H1 (cell line): ENCODE results near the gene CERCAM. TPM values are rescaled to one million over a fixed set of nuclear protein-coding genes. Genes with fewer than 3 reads are reported as not detected.
A peak's percentile ranks its signal among the peaks of the same experiment; 100 is the strongest.

Source experiments
- CTCF ChIA-PET: fragments of 300-600 bp; sonication (Branson Sonifier 250); formaldehyde crosslinking; loops from one replicate; lab custom pipeline; 2021; ENCODE audit not compliant: partially characterized antibody; lab: Charles Lee
- POLR2A ChIA-PET: fragments of 300-600 bp; sonication (Branson Sonifier 250); formaldehyde crosslinking; loops from one replicate; lab custom pipeline; 2021; ENCODE audit warnings: inconsistent platforms; ENCODE audit not compliant: partially characterized antibody; lab: Charles Lee
- DNase-seq, 2 experiments: peaks; one replicate each; pipeline versions ENCODE4 v3.0.0 to v3.0.0-alpha.2; 2010 to 2022; ENCODE audit warnings: low spot score in 2 of 2, low read depth in 1 of 2, mixed read lengths in 1 of 2
- FAIRE-seq: peaks from 2 replicates; lab custom pipeline; 2011; peaks lifted over from hg19 to GRCh38; lab: Jason Lieb, UNC
- H2AFZ ChIP-seq: 2 replicates; pipeline ENCODE4 v1.8.1; 2012; ENCODE audit warnings: low read length, inconsistent platforms
- H2AK5ac ChIP-seq: 2 replicates; pipeline ENCODE4 v1.6.1; 2013; ENCODE audit warnings: low read depth, low read length
- H2BK120ac ChIP-seq: replicated peaks from 2 replicates; pipeline ENCODE3; 2013; ENCODE audit warnings: low read depth, low read length, inconsistent platforms
- H2BK12ac ChIP-seq: 2 replicates; pipeline ENCODE4 v1.6.1; 2013; ENCODE audit warnings: low read depth, low read length
- H2BK15ac ChIP-seq: 2 replicates; pipeline ENCODE4 v1.6.1; 2013; ENCODE audit warnings: low read length
- H2BK20ac ChIP-seq: 2 replicates; pipeline ENCODE4 v1.6.1; 2013; ENCODE audit warnings: low read length
- H2BK5ac ChIP-seq: 2 replicates; pipeline ENCODE4 v1.6.1; 2013; ENCODE audit warnings: low read depth, low read length
- H3K14ac ChIP-seq: 2 replicates; pipeline ENCODE4 v1.6.1; 2013; ENCODE audit warnings: inconsistent platforms; ENCODE audit not compliant: insufficient read length
- H3K18ac ChIP-seq: 2 replicates; pipeline ENCODE4 v1.6.1; 2013; ENCODE audit warnings: low read length; ENCODE audit errors: extremely low read depth
- H3K23ac ChIP-seq: 2 replicates; pipeline ENCODE4 v1.6.1; 2013; ENCODE audit warnings: inconsistent platforms; ENCODE audit not compliant: insufficient read length
- H3K23me2 ChIP-seq: 2 replicates; pipeline ENCODE4 v1.6.1; 2013; ENCODE audit warnings: low read depth, low read length
- H3K27ac ChIP-seq: 2 replicates; pipeline ENCODE4 v1.6.1; 2011; ENCODE audit warnings: low read depth, low read length, inconsistent platforms
- H3K27me3 ChIP-seq, 4 experiments: replicated peaks in 1 of 4; 1 replicate in 1 of 4; 2 replicates in 3 of 4; pipeline versions ENCODE4 v1.6.1 to v1.8.1; 2011 to 2013; ENCODE audit warnings: low read length in 3 of 4, mild to moderate bottlenecking in 3 of 4, inconsistent platforms in 2 of 4, mixed read lengths in 2 of 4, moderate library complexity in 1 of 4; ENCODE audit not compliant: control insufficient read depth in 3 of 4, insufficient read depth in 3 of 4; ENCODE audit errors: extremely low read depth in 1 of 4
- H3K36me3 ChIP-seq, 4 experiments: 2 replicates each; pipeline versions ENCODE4 v1.6.1 to v1.8.1; 2011 to 2013; ENCODE audit warnings: mild to moderate bottlenecking in 4 of 4, low read length in 3 of 4, moderate library complexity in 2 of 4, control low read depth in 1 of 4, inconsistent platforms in 1 of 4; ENCODE audit not compliant: insufficient read depth in 4 of 4, control insufficient read depth in 2 of 4
- H3K4ac ChIP-seq: replicated peaks from 2 replicates; pipeline ENCODE3; 2013; ENCODE audit warnings: low read length, low read depth, mixed read lengths, inconsistent platforms; ENCODE audit not compliant: insufficient read length
- H3K4me1 ChIP-seq, 4 experiments: replicated peaks in 1 of 4; 1 replicate in 1 of 4; 2 replicates in 3 of 4; pipeline versions ENCODE4 v1.6.1 to v1.8.1; 2011 to 2013; ENCODE audit warnings: low read length in 3 of 4, inconsistent platforms in 2 of 4, mixed read lengths in 1 of 4; ENCODE audit not compliant: insufficient read depth in 4 of 4, control insufficient read depth in 3 of 4
- H3K4me2 ChIP-seq, 2 experiments: 2 replicates each; pipeline versions ENCODE4 v1.6.1 to v1.8.1; 2011 to 2013; ENCODE audit warnings: low read depth in 2 of 2, low read length in 2 of 2, control low read depth in 1 of 2, inconsistent platforms in 1 of 2, mild to moderate bottlenecking in 1 of 2; ENCODE audit not compliant: insufficient read depth in 1 of 2
- H3K4me3 ChIP-seq, 4 experiments: fragments of 200-600, 300-600 bp in 1 of 4; sonication (generic), shearing (Covaris generic), sonication (Bioruptor Twin) in 1 of 4; 2 replicates each; pipeline versions ENCODE4 v1.5.1 to v1.8.1; 2011 to 2016; ENCODE audit warnings: low read length in 4 of 4, low read depth in 3 of 4, control low read depth in 2 of 4, inconsistent platforms in 2 of 4, mild to moderate bottlenecking in 2 of 4, mixed read lengths in 1 of 4, moderate library complexity in 1 of 4; ENCODE audit not compliant: insufficient read depth in 2 of 4; ENCODE audit errors: extremely low read depth in 1 of 4
- H3K56ac ChIP-seq: replicated peaks from 2 replicates; pipeline ENCODE3; 2013; ENCODE audit warnings: low read depth, mild to moderate bottlenecking, mixed read lengths, low read length, inconsistent platforms; ENCODE audit not compliant: insufficient read length
- H3K79me1 ChIP-seq: 2 replicates; pipeline ENCODE4 v1.6.1; 2013; ENCODE audit warnings: low read depth, low read length, control low read depth
- H3K79me2 ChIP-seq, 2 experiments: 2 replicates each; pipeline versions ENCODE4 v1.6.1 to v1.8.1; 2012 to 2013; ENCODE audit warnings: low read length in 2 of 2, mild to moderate bottlenecking in 2 of 2, inconsistent platforms in 1 of 2; ENCODE audit not compliant: insufficient read depth in 2 of 2, control insufficient read depth in 1 of 2
- H3K9ac ChIP-seq, 4 experiments: replicated peaks in 1 of 4; 1 replicate in 1 of 4; 2 replicates in 3 of 4; pipeline versions ENCODE4 v1.6.1 to v1.8.1; 2011 to 2013; ENCODE audit warnings: low read depth in 3 of 4, low read length in 3 of 4, control low read depth in 2 of 4, mild to moderate bottlenecking in 2 of 4, moderate library complexity in 2 of 4, inconsistent platforms in 1 of 4; ENCODE audit errors: extremely low read depth in 1 of 4
- H3K9me3 ChIP-seq, 2 experiments: 2 replicates each; pipeline versions ENCODE4 v1.6.1 to v1.8.1; 2012 to 2013; ENCODE audit warnings: mild to moderate bottlenecking in 2 of 2, moderate library complexity in 2 of 2, control low read depth in 1 of 2, inconsistent platforms in 1 of 2, low read depth in 1 of 2, low read length in 1 of 2, mixed read lengths in 1 of 2; ENCODE audit not compliant: insufficient read depth in 2 of 2
- H4K20me1 ChIP-seq, 2 experiments: replicated peaks in 1 of 2; 2 replicates each; pipeline versions ENCODE3 to v1.8.1; 2011 to 2013; ENCODE audit warnings: inconsistent platforms in 2 of 2, low read length in 2 of 2, mild to moderate bottlenecking in 1 of 2; ENCODE audit not compliant: insufficient read depth in 2 of 2, control insufficient read depth in 1 of 2
- H4K5ac ChIP-seq: 2 replicates; pipeline ENCODE4 v1.6.1; 2013; ENCODE audit warnings: low read length, low read depth, mixed read lengths, inconsistent platforms; ENCODE audit not compliant: insufficient read length
- H4K8ac ChIP-seq: 2 replicates; pipeline ENCODE4 v1.8.0; 2013; ENCODE audit warnings: mild to moderate bottlenecking, moderate library complexity, low read length, inconsistent platforms; ENCODE audit not compliant: insufficient read depth; ENCODE audit errors: extremely low read depth
- H4K91ac ChIP-seq: replicated peaks from 2 replicates; pipeline ENCODE3; 2013; ENCODE audit warnings: low read length, mixed read lengths, inconsistent platforms; ENCODE audit not compliant: insufficient read length
- POLR2A ChIP-seq, 2 experiments: IDR thresholded peaks; 1 replicate in 1 of 2; 2 replicates in 1 of 2; pipeline ENCODE4 v1.6.1; 2011; ENCODE audit warnings: low read depth in 2 of 2, low read length in 2 of 2, mild to moderate bottlenecking in 2 of 2; ENCODE audit errors: control extremely low read depth in 1 of 2
- WGBS, 2 experiments: shearing (Covaris generic) in 1 of 2; methylation state at CpG; one replicate each; pipeline versions ENCODE4 v1.1.6 to v1.1.7; 2013 to 2015; ENCODE audit warnings: low lambda C conversion rate in 2 of 2, mixed read lengths in 2 of 2, inconsistent platforms in 1 of 2, low coverage in 1 of 2, missing lambda C conversion rate in 1 of 2; ENCODE audit not compliant: insufficient replicate concordance in 2 of 2, insufficient coverage in 1 of 2, insufficient read length in 1 of 2; ENCODE audit errors: extremely low coverage in 1 of 2, missing lambda C conversion rate in 1 of 2; 5-methylcytosine and 5-hydroxymethylcytosine counted together
- polyA plus RNA-seq, 7 experiments: library from polyadenylated mRNA; depleted of rRNA in 3 of 7; stranded (reverse) in 5 of 7; unstranded in 2 of 7; fragments of >200 nt in 5 of 7; fragments of 200-250 nt in 2 of 7; gene quantifications; 1 replicate in 5 of 7; 2 replicates in 1 of 7; 4 replicates in 1 of 7; pipeline versions ENCODE4 v1.2.1 to v1.2.3, GENCODE V29; 2011 to 2013; ENCODE audit warnings: missing spikeins in 2 of 7, mixed read lengths in 2 of 7
- total RNA-seq: library from RNA; stranded (reverse); fragmentation: NEBNext Ultra II Directional; extraction: Animal tissue kit (Norgen Biotek cat#: 25700); gene quantifications from 2 replicates; pipeline ENCODE4 v1.2.1, GENCODE V29; 2021

Gene CERCAM
- total and polyA plus RNA-seq, 2 of the 8 experiments (the other 6 are each of a cell fraction or from before 2014, with no cell fraction given) = 3.1 to 5.2 TPM

DNA sequence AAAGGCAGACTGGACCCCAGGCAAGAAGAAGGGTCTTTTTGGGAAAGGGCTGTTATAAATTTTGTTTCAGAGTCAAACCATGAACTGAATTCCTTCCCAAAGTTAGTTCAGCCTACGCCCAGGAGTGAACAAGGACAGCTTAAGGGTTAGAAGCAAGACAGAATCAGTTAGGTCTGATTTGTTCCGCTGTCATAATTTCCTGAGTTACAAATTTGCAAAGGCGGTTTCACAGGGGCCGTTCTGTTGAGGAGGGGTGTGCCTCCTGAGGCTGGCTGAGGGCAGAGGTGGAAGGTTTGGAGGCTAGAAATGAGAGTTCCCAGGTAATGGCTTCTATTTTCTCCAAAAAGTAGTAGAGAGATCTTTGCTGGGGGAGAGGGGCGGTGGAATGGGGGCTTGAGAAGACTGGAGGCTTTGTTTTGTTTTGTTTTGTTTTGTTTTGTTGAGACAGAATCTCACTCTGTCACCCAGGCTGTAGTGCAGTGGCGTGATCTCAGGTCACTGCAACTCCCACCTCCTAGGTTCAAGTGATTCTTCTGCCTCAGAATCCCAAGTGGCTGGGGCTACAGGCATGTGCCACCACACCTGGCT is 4.1 kb upstream of the CERCAM start:
- H3K4me1 ChIP-seq = peaks cover 7 to 25% (median 8%) of the 10 kb centered on the region in 4 experiments; a peak in 6 of 7 replicates
- H3K4me2 ChIP-seq = peak overlapping the region; percentile 8 to 55; a peak in 3 of 4 replicates
- no peak overlapping the region for H2BK15ac ChIP-seq
- H2AK5ac ChIP-seq = no peak overlapping the region
- H3K79me1 ChIP-seq = no peaks in the 10 kb centered on the region
- no peak overlapping the region for H2BK5ac ChIP-seq
- no peak for TF ChIP-seq POLR2A (IDR thresholded peaks at IDR 0.05; ENCODE audit: control extremely low read depth in 1 of 2, low read depth in 2 of 2, low read length in 2 of 2)
- H3K4me3 ChIP-seq = peak overlapping the region in 1 of 4 experiments; percentile 26; a peak in 1 of 8 replicates
- H3K27ac ChIP-seq = no peak overlapping the region
- no peak overlapping the region for H2BK12ac ChIP-seq
- no peak overlapping the region for H3K14ac ChIP-seq
- H2BK20ac ChIP-seq = no peak overlapping the region
- ChIA-PET CTCF (interaction anchor here (0.5 to 15.7 kb wide), 4 partner anchors 10 to 688 kb away, joined by 3 to 544 read pairs (median 22); partner anchors contain the start of gene URM1), POLR2A (no interaction called here)
- H3K18ac ChIP-seq = no peak overlapping the region; the same call in 1 of the 2 replicates
- no peak overlapping the region for H3K9ac ChIP-seq
- no peak overlapping the region for H4K8ac ChIP-seq
- DNase-seq (no peak), FAIRE-seq (no peak)
- no peak overlapping the region for H4K5ac ChIP-seq
- H3K36me3 ChIP-seq = no peaks in the 10 kb centered on the region
- WGBS, 2 experiments = 73% methylated on average over 6 of the region's 6 CpGs; no CpG with 5 or more reads in 1 of the 2 experiments
- H3K23ac ChIP-seq = no peak overlapping the region
- peaks cover 6% of the 10 kb centered on the region; the same call in 1 of the 2 replicates for H3K23me2 ChIP-seq
- peaks cover 9 to 53% (median 40%) of the 10 kb centered on the region in 4 experiments for H3K27me3 ChIP-seq
- H2AFZ ChIP-seq = no peak overlapping the region
- no peak overlapping the region for H3K56ac ChIP-seq
- H3K79me2 ChIP-seq = no peaks in the 10 kb centered on the region
- no peak overlapping the region for H2BK120ac ChIP-seq
- H3K4ac ChIP-seq = no peak overlapping the region
- H3K9me3 ChIP-seq = peaks cover 0 to 3% of the 10 kb centered on the region in 2 experiments; a peak in 1 of 4 replicates
- H4K20me1 ChIP-seq = no peaks in the 10 kb centered on the region
- no peak overlapping the region for H4K91ac ChIP-seq
